ENCODE results near the gene LYRM4.

GRCh38 chr6:5100806-5101205, 159.9 kb downstream of the LYRM4 start:
- TF ChIP-seq CTCF (IDR thresholded peaks at IDR 0.05; ENCODE audit: insufficient read depth, low read length, poor library complexity, severe bottlenecking): no peak
- TF ChIP-seq EZH2phosphoT487 (conservative IDR thresholded peaks at IDR 0.05; ENCODE audit: low read length): no peak

All from SU-DHL-6 (cell line).